Fibroblast of the aortic adventitia (primary cell): ENCODE measurements around the gene CNFN. TPM values are rescaled to one million over a fixed set of nuclear protein-coding genes. Genes with fewer than 3 reads are reported as not detected.

Source experiments
- DNase-seq: peaks from one replicate; pipeline ENCODE4 v3.0.0-alpha.2; 2010; ENCODE audit warnings: low read depth
- H3K4me3 ChIP-seq: 2 replicates; pipeline ENCODE4 v1.5.1; 2011; ENCODE audit warnings: low read depth, mild to moderate bottlenecking, control low read depth, low read length, moderate library complexity
- CTCF ChIP-seq: IDR thresholded peaks from 2 replicates; pipeline ENCODE4 v1.5.1; 2011; ENCODE audit warnings: mild to moderate bottlenecking, low read length, control low read depth, inconsistent platforms; ENCODE audit not compliant: insufficient read depth
- total RNA-seq: library from RNA; depleted of rRNA; stranded (reverse); fragments of >200 nt; gene quantifications from 2 replicates; pipeline ENCODE4 v1.2.3, GENCODE V29; 2012; ENCODE audit warnings: low replicate concordance

CNFN gene
- total RNA-seq, 1 donor, result not detected

DNA sequence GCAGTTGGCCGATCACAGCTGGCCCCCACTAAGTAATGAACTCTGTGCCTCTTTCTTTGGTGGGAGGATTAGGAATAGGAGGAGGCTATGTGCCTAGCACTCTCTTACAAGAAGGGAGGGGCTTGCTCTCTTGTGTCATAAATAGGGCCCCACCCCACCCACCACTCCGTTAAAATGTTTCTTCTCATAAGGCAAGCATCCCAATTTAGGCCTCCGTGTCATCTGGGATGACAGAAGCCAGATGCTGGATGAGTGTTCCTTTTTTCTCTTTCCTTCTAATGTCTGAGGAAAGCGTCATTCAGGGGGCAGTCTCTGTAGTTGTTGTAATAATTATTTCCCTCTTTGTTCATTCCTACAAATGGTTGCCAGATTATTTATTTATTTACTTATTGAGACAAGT, 37.2 kb upstream of the CNFN start, which contains the start of gene LIPE:
TSS of gene LIPE (minus strand) at position 76 of the 400 bp plus-strand sequence. CDS start 239 bp downstream, outside the sequence.
- H3K4me3 ChIP-seq, result no peak within 1 kb of the TSS
- peak; percentile 43 for DNase-seq
- TF ChIP-seq CTCF, result no peak

DNA sequence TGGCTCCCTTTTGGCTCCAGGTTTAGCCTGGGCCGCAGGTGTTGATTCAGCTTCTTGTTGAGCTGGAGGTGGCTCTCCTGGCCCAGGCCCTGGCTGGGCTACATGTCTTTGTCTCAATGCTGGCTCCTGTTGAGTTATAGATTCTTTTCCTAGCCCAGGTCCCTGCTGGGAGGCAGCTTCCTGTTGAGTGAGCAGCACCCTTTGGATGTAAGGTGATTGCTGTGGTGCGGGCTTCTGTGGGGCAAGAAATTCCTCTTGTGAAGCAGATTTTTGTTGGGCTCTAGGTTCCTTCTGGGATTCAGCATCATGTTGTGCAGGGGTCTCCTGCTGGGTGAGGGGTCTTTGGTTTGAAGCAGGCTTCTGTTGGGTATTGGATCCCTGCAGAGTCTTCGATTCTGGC, 36.5 kb upstream of the CNFN start:
- no peak for DNase-seq
- no peak overlapping the region for H3K4me3 ChIP-seq
- TF ChIP-seq CTCF, result no peak

DNA sequence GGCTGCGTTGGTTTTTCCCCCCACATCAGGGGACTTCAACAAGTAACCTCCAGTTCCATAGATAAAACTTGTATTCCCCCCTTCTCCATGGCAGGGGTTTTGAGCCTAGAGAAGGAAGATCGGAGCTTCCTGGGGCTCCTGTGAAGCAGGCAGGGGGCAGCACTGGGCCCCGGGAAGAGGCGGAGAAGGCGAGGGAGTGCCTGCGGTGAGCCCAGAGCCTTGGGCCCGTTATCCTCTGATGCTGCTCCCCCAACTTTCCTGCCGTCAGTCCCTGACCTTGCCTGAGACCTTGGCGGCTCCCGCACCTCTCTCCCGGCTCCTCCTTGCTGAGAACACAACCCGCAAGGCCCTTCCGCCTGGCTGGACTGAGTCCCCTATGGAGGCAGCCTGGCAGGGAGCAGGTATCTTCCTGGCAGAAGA, 34.6 kb upstream of the CNFN start:
- H3K4me3 ChIP-seq, result no peak overlapping the region
- DNase-seq, result no peak
- TF ChIP-seq CTCF, result no peak

DNA sequence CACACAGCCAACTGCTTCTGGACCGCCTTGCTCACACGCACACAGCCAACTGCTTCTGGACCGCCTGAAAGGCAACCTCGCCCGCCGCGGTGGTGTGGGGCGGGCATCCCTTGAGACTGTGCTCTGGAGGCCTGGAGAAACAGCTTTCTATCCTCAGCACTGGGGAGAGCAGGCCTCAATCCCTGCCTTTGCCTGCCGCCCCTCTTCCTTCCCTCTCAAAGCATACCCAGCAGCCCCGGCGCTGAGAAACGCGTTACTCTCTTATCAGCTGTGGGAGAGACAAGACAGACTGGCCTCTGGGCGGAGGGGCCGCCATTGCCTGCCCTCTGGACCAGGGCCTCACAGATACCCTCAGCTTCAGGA, 34.2 kb upstream of the CNFN start:
- no peak for TF ChIP-seq CTCF
- no peak overlapping the region for H3K4me3 ChIP-seq
- DNase-seq, result no peak

GRCh38 chr19:42423462-42424344, 33.6 kb upstream of the CNFN start:
- H3K4me3 ChIP-seq, result peak overlapping the region; percentile 72
- peak; percentile 89 for DNase-seq
- TF ChIP-seq CTCF, result no peak

DNA sequence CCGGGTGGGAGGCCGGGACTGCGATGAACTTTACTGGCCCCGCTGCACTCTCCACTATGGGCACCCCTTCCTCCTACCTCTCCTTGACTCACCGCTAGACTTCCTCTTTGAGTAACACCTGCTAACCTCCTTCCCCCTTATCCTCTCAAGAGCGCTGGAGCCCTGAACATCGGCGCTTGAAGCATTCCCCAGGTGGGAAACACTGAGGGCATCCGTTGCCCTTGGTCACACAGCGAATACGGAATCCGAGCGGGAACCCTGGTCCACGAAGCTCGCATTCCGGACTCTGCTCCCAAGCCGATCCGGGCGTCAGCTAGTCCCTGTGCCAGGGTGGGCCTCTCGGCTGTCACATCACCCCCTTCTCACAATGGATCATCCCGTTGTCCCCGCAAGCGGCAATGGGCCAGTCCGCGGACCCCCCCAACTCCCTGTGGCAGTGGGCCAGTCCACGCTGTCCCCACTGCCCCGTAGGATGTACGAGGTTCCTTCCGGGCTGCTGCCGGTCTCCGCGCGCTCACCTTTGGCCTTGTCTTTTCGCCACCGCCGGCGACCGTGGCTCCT, 32.9 kb upstream of the CNFN start:
- H3K4me3 ChIP-seq, result peak overlapping the region; percentile 72
- DNase-seq, result peak; percentile 15
- no peak for TF ChIP-seq CTCF
